GM23338 (cell line): ENCODE measurements around the gene FAM171A2. TPM values are rescaled to one million over a fixed set of nuclear protein-coding genes. Genes with fewer than 3 reads are reported as not detected.

Experiments used
- ATAC-seq: fragments of 200-7000 bp; cut with Tn5 transposase; 3 replicates; pipeline ENCODE4 v1.9.1; 2020
- DNase-seq: peaks from one replicate; pipeline ENCODE4 v3.0.0-alpha.2; 2015; ENCODE audit warnings: low spot score
- H2AFZ ChIP-seq: fragments of 200-600 bp; sonication (generic); 2 replicates; pipeline ENCODE4 v1.8.0; 2016; ENCODE audit warnings: antibody characterized with exemption, mild to moderate bottlenecking, moderate library complexity
- H3F3A ChIP-seq: fragments of 200-600 bp; sonication (generic); replicated peaks from 2 replicates; pipeline ENCODE4 v1.8.0; 2017; ENCODE audit warnings: antibody characterized with exemption, mixed run types, low read depth
- H3K27ac ChIP-seq: fragments of 200-600 bp; sonication (generic); 2 replicates; pipeline ENCODE4 v1.6.1; 2016; ENCODE audit warnings: low read depth
- H3K27me3 ChIP-seq: fragments of 200-600 bp; sonication (generic); 2 replicates; pipeline ENCODE4 v1.8.0; 2016; ENCODE audit warnings: mild to moderate bottlenecking, mixed run types, moderate library complexity; ENCODE audit not compliant: insufficient read depth
- H3K36me3 ChIP-seq: fragments of 200-600 bp; sonication (generic); 2 replicates; pipeline ENCODE4 v1.8.0; 2016; ENCODE audit warnings: mild to moderate bottlenecking; ENCODE audit not compliant: insufficient read depth
- H3K4me1 ChIP-seq: fragments of 200-600 bp; sonication (generic); 2 replicates; pipeline ENCODE4 v1.8.0; 2016; ENCODE audit warnings: mild to moderate bottlenecking, moderate library complexity; ENCODE audit not compliant: insufficient read depth
- H3K4me2 ChIP-seq: fragments of 200-600 bp; sonication (generic); 2 replicates; pipeline ENCODE4 v1.7.1; 2017; ENCODE audit warnings: mixed run types
- H3K4me3 ChIP-seq: fragments of 200-600 bp; sonication (generic); 2 replicates; pipeline ENCODE4 v1.6.1; 2016; ENCODE audit warnings: mixed run types
- H3K79me2 ChIP-seq: fragments of 200-600 bp; sonication (generic); replicated peaks from 2 replicates; pipeline ENCODE4 v1.8.0; 2017; ENCODE audit warnings: mild to moderate bottlenecking; ENCODE audit not compliant: insufficient read depth
- H3K9me2 ChIP-seq: fragments of 200-600 bp; sonication (generic); 2 replicates; pipeline ENCODE4 v1.8.0; 2017; ENCODE audit not compliant: insufficient read depth
- H4K20me1 ChIP-seq: fragments of 200-600 bp; sonication (generic); replicated peaks from 2 replicates; pipeline ENCODE4 v1.8.0; 2017; ENCODE audit warnings: mild to moderate bottlenecking; ENCODE audit not compliant: insufficient read depth
- H3K27ac Mint-ChIP-seq: 2 replicates; pipeline ENCODE4 v1.8.0; 2020; ENCODE audit warnings: inconsistent platforms, mild to moderate bottlenecking, moderate library complexity, mixed read lengths
- H3K27me3 Mint-ChIP-seq: 3 replicates; pipeline ENCODE4 v1.8.0; 2022; ENCODE audit warnings: low read depth, mild to moderate bottlenecking, moderate library complexity, mixed read lengths, inconsistent platforms; ENCODE audit not compliant: insufficient read depth, poor library complexity
- H3K36me3 Mint-ChIP-seq: 3 replicates; pipeline ENCODE4 v1.8.0; 2021; ENCODE audit warnings: low read depth, mild to moderate bottlenecking, inconsistent platforms, moderate library complexity, mixed read lengths
- H3K4me1 Mint-ChIP-seq: 3 replicates; pipeline ENCODE4 v1.8.0; 2020; ENCODE audit warnings: mild to moderate bottlenecking, inconsistent platforms, mixed read lengths
- H3K4me3 Mint-ChIP-seq: 3 replicates; pipeline ENCODE4 v1.8.0; 2021; ENCODE audit warnings: moderate library complexity, mild to moderate bottlenecking, inconsistent platforms, mixed read lengths
- H3K9me3 Mint-ChIP-seq: 3 replicates; pipeline ENCODE4 v1.8.0; 2020; ENCODE audit warnings: moderate library complexity, mild to moderate bottlenecking, inconsistent platforms, mixed read lengths
- EZH2 ChIP-seq: fragments of 200-600 bp; sonication (generic); IDR thresholded peaks from one replicate; pipeline ENCODE4 v1.8.0; 2017; ENCODE audit warnings: antibody characterized with exemption, mild to moderate bottlenecking, low read depth; ENCODE audit not compliant: unreplicated experiment
- POLR2AphosphoS5 ChIP-seq: IDR thresholded peaks from 2 replicates; pipeline ENCODE4 v1.6.1; 2016; ENCODE audit warnings: antibody characterized with exemption, low read depth
- REST ChIP-seq: IDR thresholded peaks from one replicate; pipeline ENCODE4 v1.6.1; 2018; ENCODE audit warnings: antibody characterized with exemption; ENCODE audit not compliant: unreplicated experiment
- polyA plus RNA-seq: library from polyadenylated mRNA; unstranded; fragments of >200 nt; fragmentation: Nextera tagmentation; extraction: Ambion mirVana; gene quantifications from 2 replicates; pipeline ENCODE4 v1.2.1, GENCODE V29; 2016
- total RNA-seq: library from RNA; depleted of rRNA; stranded (reverse); fragments of >200 nt; shearing (Covaris generic); gene quantifications from 2 replicates; pipeline ENCODE4 v1.2.3, GENCODE V29; 2014

FAM171A2 gene
- total and polyA plus RNA-seq, 2 experiments from 2014 or later, result 4.1 to 35.4 TPM

GRCh38 chr17:44315760-44316731, 47.6 kb downstream of the FAM171A2 start:
- H3K4me2 ChIP-seq, result peak overlapping the region; percentile 97
- H3K4me1 ChIP-seq, result peaks cover 6% of the 10 kb centered on the region; the same call in 1 of the 2 replicates
- peak; percentile 87 for ATAC-seq
- H3F3A ChIP-seq, result 0 out of 2 replicates have a peak, but pooled peaks cover 4% of the 10 kb centered on the region
- no peaks in the 10 kb centered on the region for H3K79me2 ChIP-seq
- no peak overlapping the region; the same call in 1 of the 2 replicates for H3K27ac Mint-ChIP-seq
- H2AFZ ChIP-seq, result peak overlapping the region; percentile 90
- peaks cover 37% of the 10 kb centered on the region for H3K4me1 Mint-ChIP-seq
- H3K36me3 ChIP-seq, result no peaks in the 10 kb centered on the region
- peak overlapping the region; percentile 58 for H3K4me3 ChIP-seq
- peak; percentile 98 for DNase-seq
- peaks cover 32% of the 10 kb centered on the region for H3K27me3 ChIP-seq
- H3K27me3 Mint-ChIP-seq, result peaks cover 48% of the 10 kb centered on the region
- H4K20me1 ChIP-seq, result no peaks in the 10 kb centered on the region
- H3K4me3 Mint-ChIP-seq, result peak overlapping the region; percentile 72
- TF ChIP-seq REST (peak; percentile 21), POLR2AphosphoS5 (peak; percentile 68), EZH2 (no peak)
- H3K27ac ChIP-seq, result no peak overlapping the region
- H3K9me2 ChIP-seq, result no peaks in the 10 kb centered on the region
- H3K9me3 Mint-ChIP-seq, result no peaks in the 10 kb centered on the region
- peaks cover 18% of the 10 kb centered on the region for H3K36me3 Mint-ChIP-seq

GRCh38 chr17:44314869-44315661, 48.6 kb downstream of the FAM171A2 start:
- peaks cover 46% of the 10 kb centered on the region for H3K27me3 Mint-ChIP-seq
- Histone ChIP-seq H3K9me2 (no peaks in the 10 kb centered on the region), H3F3A (0 out of 2 replicates have a peak, but pooled peaks cover 4% of the 10 kb centered on the region), H3K27me3 (peaks cover 32% of the 10 kb centered on the region), H3K4me1 (peaks cover 6% of the 10 kb centered on the region; the same call in 1 of the 2 replicates), H3K27ac (no peak overlapping the region), H3K4me2 (peak overlapping the region; percentile 97), H2AFZ (peak overlapping the region; percentile 90), H4K20me1 (0 out of 2 replicates have a peak, but pooled peaks cover 3% of the 10 kb centered on the region), H3K79me2 (no peaks in the 10 kb centered on the region), H3K4me3 (peak overlapping the region; percentile 58), H3K36me3 (no peaks in the 10 kb centered on the region)
- peak; percentile 35 for ATAC-seq
- peak; percentile 14; the same call in 1 of the 2 replicates for TF ChIP-seq POLR2AphosphoS5
- no peak for TF ChIP-seq EZH2
- no peak overlapping the region for H3K27ac Mint-ChIP-seq
- peaks cover 47% of the 10 kb centered on the region for H3K4me1 Mint-ChIP-seq
- H3K9me3 Mint-ChIP-seq, result no peaks in the 10 kb centered on the region
- DNase-seq, result peak; percentile 87
- peaks cover 10% of the 10 kb centered on the region for H3K36me3 Mint-ChIP-seq
- peak overlapping the region; percentile 72 for H3K4me3 Mint-ChIP-seq
